Loucy (cell line): ENCODE results near the gene RNF13.

ENCODE experiments used
- H2AFZ ChIP-seq: fragments of 200-600 bp; sonication (generic); 2 replicates; pipeline ENCODE4 v1.6.0; 2016; ENCODE audit warnings: antibody characterized with exemption, mild to moderate bottlenecking, low read length, moderate library complexity
- H3F3A ChIP-seq: fragments of 200-600 bp; 2 replicates; pipeline ENCODE4 v1.6.0; 2016; ENCODE audit warnings: antibody characterized with exemption, low read depth, mild to moderate bottlenecking
- H3K27me3 ChIP-seq: fragments of 200-600 bp; sonication (generic); 2 replicates; pipeline ENCODE4 v1.6.1; 2014; ENCODE audit warnings: low read length, mild to moderate bottlenecking; ENCODE audit not compliant: insufficient read depth, poor library complexity, severe bottlenecking
- H3K36me3 ChIP-seq: fragments of 200-600 bp; sonication (generic); 2 replicates; pipeline ENCODE4 v1.6.1; 2016; ENCODE audit warnings: low read length; ENCODE audit not compliant: insufficient read depth
- H3K4me1 ChIP-seq: fragments of 200-600 bp; sonication (generic); 2 replicates; pipeline ENCODE4 v1.5.1; 2014; ENCODE audit warnings: low read length, mild to moderate bottlenecking; ENCODE audit not compliant: insufficient read depth, poor library complexity, severe bottlenecking
- H3K4me2 ChIP-seq: fragments of 200-600 bp; sonication (generic); 2 replicates; pipeline ENCODE4 v1.6.0; 2014; ENCODE audit warnings: antibody characterized with exemption, low read length, low read depth, mild to moderate bottlenecking; ENCODE audit not compliant: poor library complexity, severe bottlenecking
- H3K4me3 ChIP-seq: fragments of 200-600 bp; sonication (generic); 2 replicates; pipeline ENCODE4 v1.5.1; 2014; ENCODE audit warnings: low read length, mild to moderate bottlenecking, mixed read lengths; ENCODE audit not compliant: poor library complexity, severe bottlenecking
- H3K79me2 ChIP-seq: fragments of 200-600 bp; sonication (generic); 2 replicates; pipeline ENCODE4 v1.6.1; 2014; ENCODE audit warnings: low read length; ENCODE audit not compliant: insufficient read depth
- H3K9ac ChIP-seq: fragments of 200-600 bp; sonication (generic); 2 replicates; pipeline ENCODE4 v1.6.0; 2014; ENCODE audit warnings: mild to moderate bottlenecking, low read depth, low read length, moderate library complexity; ENCODE audit not compliant: poor library complexity, severe bottlenecking
- H3K9me2 ChIP-seq: fragments of 200-600 bp; sonication (generic); replicated peaks from 2 replicates; pipeline ENCODE4 v1.6.1; 2016; ENCODE audit warnings: low read depth, low read length, mixed read lengths
- H3K9me3 ChIP-seq: fragments of 200-600 bp; sonication (generic); 2 replicates; pipeline ENCODE4 v1.6.1; 2014; ENCODE audit warnings: mild to moderate bottlenecking, antibody characterized with exemption, low read length, low read depth; ENCODE audit not compliant: insufficient read depth
- H4K20me1 ChIP-seq: fragments of 200-600 bp; sonication (generic); 2 replicates; pipeline ENCODE4 v1.6.0; 2014; ENCODE audit warnings: antibody characterized with exemption, low read length, mild to moderate bottlenecking; ENCODE audit not compliant: insufficient read depth, poor library complexity, severe bottlenecking
- EZH2phosphoT487 ChIP-seq: fragments of 200-600 bp; IDR thresholded peaks from 2 replicates; pipeline ENCODE4 v1.6.1; 2018; ENCODE audit warnings: antibody characterized with exemption, mild to moderate bottlenecking, moderate library complexity, borderline replicate concordance
- TF ChIP-seq, protein P1 (sequence below): fragments of 200-600 bp; sonication (generic); conservative IDR thresholded peaks from 2 replicates; pipeline ENCODE4 v1.5.1; 2014; ENCODE audit warnings: mild to moderate bottlenecking, antibody characterized with exemption, low read length

RNF13 gene

DNA sequence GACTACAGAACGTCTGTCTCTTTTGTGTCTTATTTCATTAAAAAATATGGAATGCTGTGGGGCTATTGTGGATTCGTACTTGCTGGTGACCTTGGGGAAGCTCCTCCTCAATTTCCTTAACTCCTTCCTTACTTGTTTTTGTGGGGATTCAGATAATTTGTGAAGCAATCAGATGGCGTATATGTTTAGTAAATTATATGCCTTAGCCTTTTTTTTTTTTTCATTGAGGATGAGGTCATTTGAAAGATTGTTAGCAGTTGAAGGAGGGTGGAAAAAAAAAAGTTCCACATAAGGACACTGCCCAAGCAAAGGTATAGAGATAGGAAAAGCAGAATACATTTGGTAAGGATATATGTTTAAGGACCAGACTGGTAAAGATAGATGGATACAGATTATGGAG lies 3.3 kb downstream of the RNF13 start:
- no peaks in the 10 kb centered on the region for H3K27me3 ChIP-seq
- no peaks in the 10 kb centered on the region for H3K9me2 ChIP-seq
- peak overlapping the region; percentile 90 for H3K4me2 ChIP-seq
- H2AFZ ChIP-seq = no peak overlapping the region
- H3K4me3 ChIP-seq = peak overlapping the region; percentile 94
- peaks cover 64% of the 10 kb centered on the region for H3K79me2 ChIP-seq
- TF ChIP-seq, protein P1, sequence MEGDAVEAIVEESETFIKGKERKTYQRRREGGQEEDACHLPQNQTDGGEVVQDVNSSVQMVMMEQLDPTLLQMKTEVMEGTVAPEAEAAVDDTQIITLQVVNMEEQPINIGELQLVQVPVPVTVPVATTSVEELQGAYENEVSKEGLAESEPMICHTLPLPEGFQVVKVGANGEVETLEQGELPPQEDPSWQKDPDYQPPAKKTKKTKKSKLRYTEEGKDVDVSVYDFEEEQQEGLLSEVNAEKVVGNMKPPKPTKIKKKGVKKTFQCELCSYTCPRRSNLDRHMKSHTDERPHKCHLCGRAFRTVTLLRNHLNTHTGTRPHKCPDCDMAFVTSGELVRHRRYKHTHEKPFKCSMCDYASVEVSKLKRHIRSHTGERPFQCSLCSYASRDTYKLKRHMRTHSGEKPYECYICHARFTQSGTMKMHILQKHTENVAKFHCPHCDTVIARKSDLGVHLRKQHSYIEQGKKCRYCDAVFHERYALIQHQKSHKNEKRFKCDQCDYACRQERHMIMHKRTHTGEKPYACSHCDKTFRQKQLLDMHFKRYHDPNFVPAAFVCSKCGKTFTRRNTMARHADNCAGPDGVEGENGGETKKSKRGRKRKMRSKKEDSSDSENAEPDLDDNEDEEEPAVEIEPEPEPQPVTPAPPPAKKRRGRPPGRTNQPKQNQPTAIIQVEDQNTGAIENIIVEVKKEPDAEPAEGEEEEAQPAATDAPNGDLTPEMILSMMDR = no peak
- no peak for TF ChIP-seq EZH2phosphoT487
- H3K4me1 ChIP-seq = peaks cover 48% of the 10 kb centered on the region
- H3F3A ChIP-seq = peaks cover 7% of the 10 kb centered on the region; the same call in 1 of the 2 replicates
- no peaks in the 10 kb centered on the region for H3K9me3 ChIP-seq
- H3K9ac ChIP-seq = no peak overlapping the region
- peaks cover 30% of the 10 kb centered on the region for H4K20me1 ChIP-seq
- no peaks in the 10 kb centered on the region for H3K36me3 ChIP-seq

DNA sequence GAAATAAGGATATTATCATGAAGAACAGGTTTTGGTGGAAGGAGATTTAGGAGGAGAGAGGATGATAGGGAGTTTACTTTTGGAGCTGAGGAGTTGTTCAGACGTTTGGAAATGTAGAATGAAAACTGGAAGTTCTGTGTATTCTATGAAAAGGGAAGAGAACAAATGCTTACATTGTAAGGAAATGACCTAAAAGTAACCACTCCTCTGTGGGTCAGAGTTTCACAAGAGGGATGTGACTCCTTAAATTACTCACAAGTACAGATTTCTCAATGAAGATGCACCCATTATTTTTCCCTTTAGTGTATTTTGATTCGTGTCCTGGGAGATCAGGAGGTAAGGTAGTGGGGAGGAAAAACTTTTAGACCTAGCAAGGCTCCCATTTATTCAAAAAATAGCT lies 4.0 kb downstream of the RNF13 start:
- H3K4me2 ChIP-seq = peak overlapping the region; percentile 90
- H2AFZ ChIP-seq = no peak overlapping the region
- peaks cover 30% of the 10 kb centered on the region for H4K20me1 ChIP-seq
- H3K27me3 ChIP-seq = no peaks in the 10 kb centered on the region
- 0 out of 2 replicates have a peak, but pooled peaks cover 2% of the 10 kb centered on the region for H3K9me3 ChIP-seq
- H3K4me1 ChIP-seq = peaks cover 48% of the 10 kb centered on the region
- H3K79me2 ChIP-seq = peaks cover 71% of the 10 kb centered on the region
- no peaks in the 10 kb centered on the region for H3K36me3 ChIP-seq
- peak overlapping the region; percentile 94 for H3K4me3 ChIP-seq
- no peaks in the 10 kb centered on the region for H3K9me2 ChIP-seq
- no peak overlapping the region for H3K9ac ChIP-seq
- TF ChIP-seq EZH2phosphoT487 = no peak
- TF ChIP-seq, protein P1 = no peak
- H3F3A ChIP-seq = peaks cover 7% of the 10 kb centered on the region; the same call in 1 of the 2 replicates

DNA sequence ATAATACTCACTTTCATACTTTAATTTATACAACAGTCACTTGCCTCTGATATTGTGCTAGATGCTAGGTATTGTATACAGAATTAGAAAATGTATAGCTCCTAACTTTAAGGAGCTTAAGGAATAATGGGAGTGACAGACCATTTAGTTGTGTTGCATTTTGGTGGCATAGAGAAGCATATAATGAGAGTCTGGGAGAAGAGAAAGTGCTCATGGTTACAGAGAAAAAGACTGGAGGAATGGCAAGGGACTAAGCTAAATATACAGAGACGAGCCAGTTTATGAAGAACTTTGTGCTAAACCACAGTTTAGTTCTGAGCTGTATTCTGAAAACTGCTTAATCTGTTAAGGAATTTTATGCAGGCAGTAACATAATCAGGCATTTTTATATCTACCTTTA lies 6.4 kb downstream of the RNF13 start:
- no peak for TF ChIP-seq EZH2phosphoT487
- TF ChIP-seq, protein P1 = no peak
- H3F3A ChIP-seq = no peaks in the 10 kb centered on the region
- H3K4me1 ChIP-seq = peaks cover 38% of the 10 kb centered on the region
- peaks cover 28% of the 10 kb centered on the region for H4K20me1 ChIP-seq
- 0 out of 2 replicates have a peak, but pooled peaks cover 6% of the 10 kb centered on the region for H3K9me3 ChIP-seq
- no peaks in the 10 kb centered on the region for H3K27me3 ChIP-seq
- H3K4me3 ChIP-seq = peak overlapping the region; percentile 2
- peaks cover 69% of the 10 kb centered on the region for H3K79me2 ChIP-seq
- H2AFZ ChIP-seq = no peak overlapping the region
- H3K9me2 ChIP-seq = no peaks in the 10 kb centered on the region
- H3K9ac ChIP-seq = no peak overlapping the region
- peak overlapping the region; percentile 38 for H3K4me2 ChIP-seq
- H3K36me3 ChIP-seq = no peaks in the 10 kb centered on the region
